Uterus (tissue), 2 donors: ENCODE results near the gene DLGAP5.

Source experiments
- CTCF ChIP-seq, 4 experiments: fragments of 200-600 bp in 2 of 4; fragments of 450-650 bp in 2 of 4; sonication (generic) in 2 of 4; IDR thresholded peaks; one replicate each; pipeline ENCODE4 v1.5.1; 2016 to 2019; ENCODE audit warnings: antibody characterized with exemption in 4 of 4, mild to moderate bottlenecking in 2 of 4, moderate library complexity in 1 of 4
- POLR2A ChIP-seq, 2 donors: fragments of 450-650 bp; IDR thresholded peaks; one replicate each; pipeline ENCODE4 v1.6.1; 2016; ENCODE audit warnings: antibody characterized with exemption in 2 of 2, mild to moderate bottlenecking in 1 of 2, moderate library complexity in 1 of 2

GRCh38 chr14:55123852-55124639 lies 67.3 kb downstream of the DLGAP5 start:
- TF ChIP-seq POLR2A (IDR thresholded peaks at IDR 0.05): no peak
- no peak for TF ChIP-seq CTCF (IDR thresholded peaks at IDR 0.05)
